Naive B cell (primary cell): ENCODE results near the gene SLC25A51. TPM values are rescaled to one million over a fixed set of nuclear protein-coding genes. Genes with fewer than 3 reads are reported as not detected.

ENCODE experiments used
- ATAC-seq, 2 donors: fragments of 150-1000 bp; cut with Tn5 transposase; 2 replicates each; pipeline ENCODE4 v1.10.0; 2021; ENCODE audit warnings: low read depth in 2 of 2, mild to moderate bottlenecking in 2 of 2, moderate library complexity in 2 of 2
- DNase-seq: peaks from one replicate; pipeline ENCODE4 v3.0.0; 2022
- H3K27ac Mint-ChIP-seq, 6 donors: one replicate each; pipeline ENCODE4 v1.8.0; 2020 to 2022; ENCODE audit warnings: mild to moderate bottlenecking in 6 of 6, mixed read lengths in 6 of 6, moderate library complexity in 5 of 6, inconsistent platforms in 2 of 6
- H3K27me3 Mint-ChIP-seq, 3 donors: one replicate each; pipeline ENCODE4 v1.8.0; 2021 to 2022; ENCODE audit warnings: mixed read lengths in 3 of 3, mild to moderate bottlenecking in 1 of 3
- H3K36me3 Mint-ChIP-seq, 2 donors: one replicate each; pipeline ENCODE4 v1.8.0; 2020 to 2022; ENCODE audit warnings: mixed read lengths in 2 of 2, inconsistent platforms in 1 of 2, mild to moderate bottlenecking in 1 of 2
- H3K4me1 Mint-ChIP-seq, 3 donors: one replicate each; pipeline ENCODE4 v1.8.0; 2020 to 2022; ENCODE audit warnings: mixed read lengths in 3 of 3, inconsistent platforms in 1 of 3, mild to moderate bottlenecking in 1 of 3, moderate library complexity in 1 of 3
- H3K4me3 Mint-ChIP-seq, 8 donors: one replicate each; pipeline ENCODE4 v1.8.0; 2020 to 2022; ENCODE audit warnings: mild to moderate bottlenecking in 8 of 8, mixed read lengths in 8 of 8, moderate library complexity in 8 of 8, inconsistent platforms in 2 of 8
- H3K9me3 Mint-ChIP-seq, 7 donors: one replicate each; pipeline ENCODE4 v1.8.0; 2020 to 2022; ENCODE audit warnings: mixed read lengths in 7 of 7, mild to moderate bottlenecking in 5 of 7, inconsistent platforms in 2 of 7, moderate library complexity in 1 of 7
- polyA plus RNA-seq, 6 donors: library from polyadenylated mRNA; unstranded; fragments of 300-500 nt; fragmentation: Illumina TruSeq; gene quantifications; one replicate each; pipeline ENCODE4 v1.2.3, GENCODE V29; 2021; ENCODE audit warnings: low read depth in 6 of 6

The SLC25A51 gene
- polyA plus RNA-seq, 6 donors from 2014 or later, result 7.5 to 11.7 (median 9.7) TPM

DNA sequence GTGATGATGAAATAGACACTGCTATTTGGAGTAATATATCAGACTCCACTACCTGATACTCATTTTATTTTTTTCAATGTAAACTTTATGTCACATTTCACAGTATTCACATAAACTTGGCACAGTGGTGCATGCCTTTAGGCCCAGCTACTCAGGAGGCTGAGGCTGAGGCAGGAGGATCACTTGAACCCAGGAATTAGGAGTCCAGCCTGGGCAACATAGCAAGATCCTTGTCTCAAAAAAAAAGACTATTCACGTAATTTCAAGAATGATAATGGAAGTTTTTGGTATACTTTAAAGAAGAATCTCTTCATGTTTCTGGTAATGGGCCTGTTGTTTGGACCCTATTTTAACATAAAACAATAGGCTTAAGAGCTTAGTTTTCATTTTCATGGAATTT lies 47.4 kb downstream of the SLC25A51 start:
- H3K36me3 Mint-ChIP-seq, result peaks cover 12 to 20% of the 10 kb centered on the region in 2 donors
- no peaks in the 10 kb centered on the region for H3K27me3 Mint-ChIP-seq
- no peaks in the 10 kb centered on the region for H3K9me3 Mint-ChIP-seq
- ATAC-seq, result no peak
- no peak for DNase-seq
- no peaks in the 10 kb centered on the region for H3K4me1 Mint-ChIP-seq
- H3K27ac Mint-ChIP-seq, result no peak overlapping the region
- H3K4me3 Mint-ChIP-seq, result no peak overlapping the region

DNA sequence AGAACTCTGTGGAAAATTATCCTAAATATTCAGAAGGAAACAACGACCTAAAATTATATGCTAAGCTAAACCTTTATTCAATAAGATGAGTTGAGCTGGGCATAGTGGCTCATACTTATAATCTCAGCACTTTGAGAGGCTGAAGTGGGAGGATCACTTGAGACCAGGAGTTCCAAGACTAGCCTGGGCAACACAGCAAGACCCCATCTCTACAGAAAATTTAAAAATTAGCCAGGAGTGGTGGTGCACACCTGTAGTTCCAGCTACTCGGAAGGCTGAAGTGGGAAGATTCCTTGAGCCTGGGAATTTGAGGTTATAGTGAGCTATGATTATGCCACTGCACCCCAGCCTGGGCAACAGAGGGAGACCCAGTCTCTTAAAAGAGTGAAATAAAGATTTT lies 51.7 kb downstream of the SLC25A51 start:
- DNase-seq (no peak), ATAC-seq (no peak)
- no peak overlapping the region for H3K4me3 Mint-ChIP-seq
- no peaks in the 10 kb centered on the region for H3K9me3 Mint-ChIP-seq
- H3K4me1 Mint-ChIP-seq, result no peaks in the 10 kb centered on the region
- no peak overlapping the region for H3K27ac Mint-ChIP-seq
- H3K36me3 Mint-ChIP-seq, result peaks cover 0 to 7% of the 10 kb centered on the region in 2 donors
- H3K27me3 Mint-ChIP-seq, result no peaks in the 10 kb centered on the region

DNA sequence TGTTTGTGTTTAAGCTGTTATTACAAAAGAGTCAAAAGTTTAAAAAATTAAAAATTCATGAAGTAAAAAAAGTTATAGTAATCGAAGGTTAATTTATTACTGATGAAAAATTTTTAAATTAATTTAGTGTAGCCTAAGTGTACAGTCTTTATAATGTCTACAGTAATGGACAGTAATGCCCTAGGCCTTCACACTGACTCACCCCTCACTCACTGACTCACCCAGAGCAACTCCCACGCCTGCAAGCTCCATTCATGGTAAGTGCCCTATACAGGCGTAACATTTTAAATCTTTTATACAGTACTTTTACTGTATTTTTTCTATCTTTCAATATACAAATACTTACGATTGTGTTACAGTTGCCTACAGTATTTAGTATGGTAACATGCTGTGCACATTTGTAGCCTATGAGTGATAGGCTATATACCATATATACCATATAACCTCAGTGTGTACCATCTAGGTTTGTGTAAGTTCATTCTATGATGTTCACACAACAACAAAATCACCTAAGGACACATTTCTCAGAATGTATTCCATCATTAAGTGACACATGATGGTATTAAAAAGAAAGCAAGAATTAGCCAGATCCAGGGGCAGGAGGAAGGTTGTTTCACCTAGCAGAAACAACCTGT lies 63.2 kb downstream of the SLC25A51 start:
- Mint-ChIP-seq H3K4me1 (peaks cover 0 to 5% (median 0%) of the 10 kb centered on the region in 3 donors), H3K36me3 (peaks cover 0 to 6% of the 10 kb centered on the region in 2 donors), H3K27me3 (no peaks in the 10 kb centered on the region), H3K27ac (no peak overlapping the region), H3K4me3 (no peak overlapping the region), H3K9me3 (no peaks in the 10 kb centered on the region)
- DNase-seq (no peak), ATAC-seq (no peak)

DNA sequence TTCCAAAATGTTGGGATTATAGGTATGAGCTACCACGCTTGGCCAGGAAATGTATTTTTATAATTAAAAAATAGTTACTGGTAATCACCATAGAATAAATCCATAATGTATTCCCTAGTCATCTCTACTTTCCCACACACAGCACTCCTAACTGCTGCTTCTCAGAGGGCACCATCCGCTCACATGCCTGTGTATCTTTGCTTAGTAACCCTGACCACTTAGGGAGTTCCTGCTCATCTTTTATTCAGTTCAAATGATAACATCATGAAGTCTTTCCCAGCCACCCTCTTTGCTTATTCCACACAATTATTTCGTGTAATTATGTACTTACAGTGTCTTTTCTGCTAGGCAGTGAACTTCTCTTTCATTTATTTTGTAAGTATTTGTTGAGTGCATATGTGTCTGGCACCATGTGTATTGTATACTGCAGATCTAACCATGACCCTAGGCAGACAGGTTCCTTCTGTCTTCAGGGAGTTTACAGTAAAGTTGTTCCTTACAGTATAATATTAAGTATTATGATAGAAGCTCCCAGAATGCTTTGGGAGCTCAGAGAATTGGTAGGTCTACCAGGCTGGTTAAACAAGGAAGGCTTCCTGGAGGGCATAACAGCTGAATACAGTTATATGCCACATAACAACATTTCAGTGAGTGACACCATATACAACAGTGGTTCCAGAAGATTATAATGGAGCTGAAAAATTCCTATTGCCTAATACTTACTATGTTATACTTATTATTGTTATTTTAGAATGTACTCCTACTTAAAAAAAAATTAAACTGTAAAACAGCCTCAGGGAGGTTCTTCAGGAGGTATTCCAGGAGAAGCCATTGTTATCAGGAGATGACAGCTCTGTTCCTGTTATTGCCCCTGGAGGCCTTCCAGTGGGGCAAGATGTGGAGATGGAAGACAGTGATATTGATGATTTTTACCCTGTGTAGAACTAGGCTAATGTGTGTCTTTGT lies 64.1 kb downstream of the SLC25A51 start:
- Mint-ChIP-seq H3K36me3 (peaks cover 0 to 6% of the 10 kb centered on the region in 2 donors), H3K27ac (peak overlapping the region in 1 of 6 donors; percentile 29), H3K9me3 (no peaks in the 10 kb centered on the region), H3K27me3 (no peaks in the 10 kb centered on the region), H3K4me3 (no peak overlapping the region), H3K4me1 (peaks cover 0 to 5% (median 0%) of the 10 kb centered on the region in 3 donors)
- DNase-seq, result no peak
- no peak for ATAC-seq

Other genes starting within 250 kb of the SLC25A51 start
- gene TRMT10B, start 150.3 kb downstream of the SLC25A51 start, polyA plus RNA-seq, result 10 to 100 TPM; 13.3 to 21.6 (median 17.1) TPM
- 10 to 100 TPM; 28.9 to 39.5 (median 33.1) TPM for gene EXOSC3, start 119.1 kb downstream of the SLC25A51 start, polyA plus RNA-seq
- gene DCAF10, start 103.3 kb downstream of the SLC25A51 start, polyA plus RNA-seq, result 10 to 100 TPM; 22.9 to 33.1 (median 28.1) TPM
- under 1 TPM; 0.17 to 0.55 (median 0.27) TPM for gene SHB, start 165.1 kb upstream of the SLC25A51 start, polyA plus RNA-seq